K562 (cell line): ENCODE results near the gene ABCC12. TPM values are rescaled to one million over a fixed set of nuclear protein-coding genes. Genes with fewer than 3 reads are reported as not detected.

Experiments
- ATAC-seq: fragments of 200-7000 bp; cut with Tn5 transposase; 3 replicates; pipeline ENCODE4 v1.9.1; 2020; ENCODE audit warnings: moderate library complexity
- BruUV-seq: library from RNA; stranded (reverse); fragments of 400-500 nt; replicated peaks from 2 replicates; lab custom pipeline; 2021; lab: Mats Ljungman, UMichigan
- CTCF ChIA-PET: fragments of 300-600 bp; formaldehyde crosslinking; extraction: SDS; loops from one replicate; lab custom pipeline; 2021; ENCODE audit warnings: low intra/inter-chr PET ratio; lab: Yijun Ruan, JAX
- POLR2A ChIA-PET: fragments of 300-600, 350-650 bp; sonication (Branson Sonifier 250); formaldehyde crosslinking; extraction: SDS; loops from one replicate; lab custom pipeline; 2021; ENCODE audit warnings: antibody characterized with exemption, inconsistent platforms; lab: Yijun Ruan, JAX
- DNase-seq, 4 experiments: peaks; one replicate each; pipeline versions ENCODE4 v3.0.0 to v3.0.0-alpha.2; 2011 to 2018; ENCODE audit warnings: low spot score in 3 of 4, mixed read lengths in 3 of 4; ENCODE audit errors: extremely low read depth in 1 of 4
- FAIRE-seq: peaks from 2 replicates; lab custom pipeline; 2011; peaks lifted over from hg19 to GRCh38; lab: Jason Lieb, UNC
- H2AFZ ChIP-seq: 2 replicates; pipeline ENCODE4 v1.6.0; 2011; ENCODE audit warnings: low read depth, low read length, control low read depth, inconsistent platforms
- H3K27ac ChIP-seq: fragments of 200-600 bp; 3 replicates; pipeline ENCODE4 v1.8.0; 2011; ENCODE audit warnings: low read depth, mild to moderate bottlenecking, control low read depth, inconsistent platforms, low read length, moderate library complexity, mixed read lengths; ENCODE audit errors: extremely low read depth
- H3K27me3 ChIP-seq, 2 experiments: fragments of 300-600 bp in 1 of 2; 2 replicates in 1 of 2; 3 replicates in 1 of 2; pipeline versions ENCODE4 v1.6.0 to v1.8.0; 2011; ENCODE audit warnings: inconsistent platforms in 2 of 2, low read length in 2 of 2, mild to moderate bottlenecking in 1 of 2, mixed read lengths in 1 of 2, moderate library complexity in 1 of 2; ENCODE audit not compliant: control insufficient read depth in 2 of 2, insufficient read depth in 2 of 2
- H3K36me3 ChIP-seq: fragments of 300-600 bp; 3 replicates; pipeline ENCODE4 v1.8.0; 2011; ENCODE audit warnings: mild to moderate bottlenecking, low read length, inconsistent platforms; ENCODE audit not compliant: control insufficient read depth, insufficient read depth
- H3K4me1 ChIP-seq, 2 experiments: fragments of 200-600 bp in 1 of 2; replicated peaks in 1 of 2; 2 replicates in 1 of 2; 3 replicates in 1 of 2; pipeline versions ENCODE4 v1.5.1 to v1.8.0; 2011; ENCODE audit warnings: inconsistent platforms in 2 of 2, low read length in 2 of 2, mild to moderate bottlenecking in 1 of 2, mixed read lengths in 1 of 2, moderate library complexity in 1 of 2; ENCODE audit not compliant: control insufficient read depth in 2 of 2, insufficient read depth in 2 of 2
- H3K4me2 ChIP-seq: 2 replicates; pipeline ENCODE4 v1.6.1; 2011; ENCODE audit warnings: low read length, control low read depth, inconsistent platforms, mixed read lengths; ENCODE audit not compliant: insufficient read depth
- H3K4me3 ChIP-seq: fragments of 200-600 bp; sonication (generic), shearing (Covaris generic); 2 replicates; pipeline ENCODE4 v1.5.1; 2016; ENCODE audit warnings: control low read depth, inconsistent platforms
- H3K79me2 ChIP-seq: fragments of 200-600 bp; 3 replicates; pipeline ENCODE4 v1.8.0; 2011; ENCODE audit warnings: low read length, inconsistent platforms; ENCODE audit not compliant: control insufficient read depth, insufficient read depth
- H3K9ac ChIP-seq, 2 experiments: 2 replicates each; pipeline versions ENCODE4 v1.6.0 to v1.6.1; 2011; ENCODE audit warnings: low read depth in 2 of 2, low read length in 2 of 2, control low read depth in 1 of 2, inconsistent platforms in 1 of 2, mild to moderate bottlenecking in 1 of 2, mixed read lengths in 1 of 2; ENCODE audit not compliant: insufficient read depth in 1 of 2
- H3K9me1 ChIP-seq: one replicate; pipeline ENCODE4 v1.6.0; 2011; ENCODE audit warnings: inconsistent platforms, mild to moderate bottlenecking, low read length, moderate library complexity; ENCODE audit not compliant: control insufficient read depth, insufficient read depth
- H3K9me3 ChIP-seq: replicated peaks from 2 replicates; pipeline ENCODE4 v1.5.1; 2011; ENCODE audit warnings: low read depth, low read length, inconsistent platforms; ENCODE audit not compliant: control insufficient read depth, insufficient read depth
- H4K20me1 ChIP-seq: replicated peaks from 2 replicates; pipeline ENCODE4 v1.6.1; 2011; ENCODE audit warnings: low read length, inconsistent platforms, mixed read lengths; ENCODE audit not compliant: control insufficient read depth, insufficient read depth
- DACH1 ChIP-seq: fragments of 450-650 bp; IDR thresholded peaks from 2 replicates; pipeline ENCODE4 v1.6.1; 2018; ENCODE audit not compliant: partially characterized antibody
- DDX20 ChIP-seq: fragments of 450-650 bp; IDR thresholded peaks from 2 replicates; pipeline ENCODE4 v1.6.1; 2016; ENCODE audit warnings: missing genetic modification characterization, low read depth, mild to moderate bottlenecking, missing compliant biosample characterization, moderate library complexity
- DLX4 ChIP-seq: fragments of 250-450 bp; sonication (Bioruptor Pico); IDR thresholded peaks from 2 replicates; pipeline ENCODE4 v1.6.1; 2021; ENCODE audit warnings: mild to moderate bottlenecking
- NUFIP1 ChIP-seq: fragments of 450-650 bp; IDR thresholded peaks from 2 replicates; pipeline ENCODE4 v1.6.1; 2018; ENCODE audit not compliant: partially characterized antibody
- PBX2 ChIP-seq, 2 experiments: IDR thresholded peaks in 1 of 2; conservative IDR thresholded peaks in 1 of 2; 2 replicates each; pipeline ENCODE4 v1.6.1; 2016; ENCODE audit warnings: low read depth in 2 of 2, mild to moderate bottlenecking in 1 of 2, missing compliant biosample characterization in 1 of 2, missing genetic modification characterization in 1 of 2, moderate library complexity in 1 of 2
- PCBP1 ChIP-seq: fragments of 200-400 bp; formaldehyde crosslinking; IDR thresholded peaks from 2 replicates; pipeline ENCODE4 v1.6.1; 2018; ENCODE audit warnings: mild to moderate bottlenecking, low read depth, low read length; ENCODE audit not compliant: poor library complexity, severe bottlenecking
- POLR2A ChIP-seq: fragments of 450-650 bp; conservative IDR thresholded peaks from 2 replicates; pipeline ENCODE4 v1.6.1; 2016
- POU5F1 ChIP-seq: fragments of 150-350 bp; IDR thresholded peaks from 2 replicates; pipeline ENCODE4 v1.6.1; 2014; ENCODE audit warnings: borderline replicate concordance, low read length, low read depth, mild to moderate bottlenecking; ENCODE audit not compliant: partially characterized antibody
- SAFB2 ChIP-seq: fragments of 200-400 bp; formaldehyde crosslinking; IDR thresholded peaks from 2 replicates; pipeline ENCODE4 v1.6.1; 2018; ENCODE audit warnings: borderline replicate concordance, low read length, low read depth, moderate library complexity; ENCODE audit not compliant: severe bottlenecking
- SPI1 ChIP-seq: IDR thresholded peaks from 2 replicates; pipeline ENCODE4 v1.6.1; 2011; ENCODE audit warnings: low read depth, low read length, control low read depth, borderline replicate concordance
- ZBTB12 ChIP-seq: fragments of 250-450 bp; sonication (Bioruptor Pico); IDR thresholded peaks from 2 replicates; pipeline ENCODE4 v1.4.0; 2020
- ZKSCAN1 ChIP-seq: fragments of 150-350 bp; IDR thresholded peaks from 2 replicates; pipeline ENCODE4 v1.6.1; 2016; ENCODE audit warnings: low read depth, low read length
- ZNF165 ChIP-seq: fragments of 250-450 bp; sonication (Bioruptor Pico); IDR thresholded peaks from 2 replicates; pipeline ENCODE4 v1.4.0; 2020; ENCODE audit warnings: borderline replicate concordance
- ZNF507 ChIP-seq: conservative IDR thresholded peaks from 2 replicates; pipeline ENCODE4 v1.6.1; 2017; ENCODE audit warnings: missing genetic modification characterization, missing compliant biosample characterization
- ZNF561 ChIP-seq: fragments of 450-650 bp; formaldehyde crosslinking; conservative IDR thresholded peaks from 2 replicates; pipeline ENCODE4 v1.4.0; 2020; ENCODE audit warnings: mild to moderate bottlenecking, moderate library complexity
- ZNF583 ChIP-seq: fragments of 250-450 bp; sonication (Bioruptor Pico); IDR thresholded peaks from 2 replicates; pipeline ENCODE4 v1.4.0; 2020
- ZNF75A ChIP-seq: fragments of 450-650 bp; formaldehyde crosslinking; IDR thresholded peaks from 2 replicates; pipeline ENCODE4 v1.4.0; 2020; ENCODE audit warnings: mild to moderate bottlenecking
- WGBS: fragments of 100-300 bp; shearing (Covaris generic); methylation state at CpG from one replicate; pipeline ENCODE4 v1.1.6; 2016; ENCODE audit warnings: low coverage, mixed read lengths; ENCODE audit not compliant: insufficient coverage; ENCODE audit errors: missing lambda C conversion rate; 5-methylcytosine and 5-hydroxymethylcytosine counted together
- in situ Hi-C: fragments of 300-500 bp; cut with MboI; formaldehyde crosslinking; loops from 4 replicates; pipeline ENCODE4 v1.15.0; 2018; ENCODE audit warnings: inconsistent platforms, mixed read lengths
- intact Hi-C: fragments of 100-400 bp; cut with micrococcal nuclease; formaldehyde crosslinking; loops from 2 replicates; pipeline ENCODE4 v1.14.2; 2022
- polyA plus RNA-seq, 8 experiments: library from polyadenylated mRNA; depleted of rRNA in 4 of 8; stranded (reverse) in 5 of 8; unstranded in 3 of 8; fragments of >200 nt; fragmentation: Nextera tagmentation in 2 of 8; fragmentation: Illumina TruSeq in 1 of 8; extraction: Ambion mirVana in 2 of 8; extraction: Trizol in 1 of 8; gene quantifications; 2 replicates each; pipeline versions ENCODE4 v1.2.1 to v1.2.3, GENCODE V29; 2011 to 2014; ENCODE audit warnings: inconsistent platforms in 1 of 8, missing spikeins in 1 of 8
- total RNA-seq, 7 experiments: library from RNA; depleted of rRNA in 6 of 7; stranded (reverse); fragments of >200 nt in 6 of 7; fragmentation: Illumina TruSeq in 2 of 7; extraction: Trizol in 2 of 7; gene quantifications; 2 replicates each; pipeline versions ENCODE4 v1.2.1 to v1.2.3, GENCODE V29; 2011 to 2021; ENCODE audit warnings: low replicate concordance in 1 of 7
- TF ChIP-seq, protein P1 (sequence below), 2 experiments: fragments of 450-650 bp; conservative IDR thresholded peaks; 2 replicates each; pipeline ENCODE4 v1.6.1; 2017; ENCODE audit warnings: mild to moderate bottlenecking in 2 of 2, moderate library complexity in 2 of 2

The ABCC12 gene
- total and polyA plus RNA-seq, 9 of the 15 experiments (the other 6 are each of a cell fraction or from before 2014, with no cell fraction given), result not detected

GRCh38 chr16:48180868-48181480, 25.2 kb upstream of the ABCC12 start:
- no peak for ATAC-seq
- no peak overlapping the region for H3K4me2 ChIP-seq
- TF ChIP-seq ZKSCAN1 (no peak), PBX2 (CRISPR knock-in tag; IDR thresholded peaks at IDR 0.05; ENCODE audit: low read depth) (no peak), PBX2 (tag; conservative IDR thresholded peaks at IDR 0.05; ENCODE audit: low read depth) (no peak), ZNF75A (CRISPR knock-in tag) (no peak), DDX20 (tag) (no peak), PCBP1 (no peak), POLR2A (no peak), ZNF165 (CRISPR knock-in tag) (no peak), DACH1 (no peak), ZNF507 (tag) (no peak), ZNF583 (CRISPR knock-in tag) (no peak), ZBTB12 (CRISPR knock-in tag) (no peak), NUFIP1 (no peak), SPI1 (no peak), POU5F1 (no peak), DLX4 (no peak), ZNF561 (CRISPR knock-in tag) (no peak), SAFB2 (no peak)
- TF ChIP-seq, protein P1, sequence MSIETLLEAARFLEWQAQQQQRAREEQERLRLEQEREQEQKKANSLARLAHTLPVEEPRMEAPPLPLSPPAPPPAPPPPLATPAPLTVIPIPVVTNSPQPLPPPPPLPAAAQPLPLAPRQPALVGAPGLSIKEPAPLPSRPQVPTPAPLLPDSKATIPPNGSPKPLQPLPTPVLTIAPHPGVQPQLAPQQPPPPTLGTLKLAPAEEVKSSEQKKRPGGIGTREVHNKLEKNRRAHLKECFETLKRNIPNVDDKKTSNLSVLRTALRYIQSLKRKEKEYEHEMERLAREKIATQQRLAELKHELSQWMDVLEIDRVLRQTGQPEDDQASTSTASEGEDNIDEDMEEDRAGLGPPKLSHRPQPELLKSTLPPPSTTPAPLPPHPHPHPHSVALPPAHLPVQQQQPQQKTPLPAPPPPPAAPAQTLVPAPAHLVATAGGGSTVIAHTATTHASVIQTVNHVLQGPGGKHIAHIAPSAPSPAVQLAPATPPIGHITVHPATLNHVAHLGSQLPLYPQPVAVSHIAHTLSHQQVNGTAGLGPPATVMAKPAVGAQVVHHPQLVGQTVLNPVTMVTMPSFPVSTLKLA (conservative IDR thresholded peaks at IDR 0.05), result no peak

More at GRCh38 chr16:48180868-48181480, 25.2 kb upstream of the ABCC12 start:
- H3K27me3 ChIP-seq, result peaks cover 2 to 42% of the 10 kb centered on the region in 2 experiments; a peak in 4 of 5 replicates
- H2AFZ ChIP-seq, result no peak overlapping the region
- no peaks in the 10 kb centered on the region; the same call in 1 of the 2 replicates for H4K20me1 ChIP-seq
- H3K4me3 ChIP-seq, result no peak overlapping the region
- no peaks in the 10 kb centered on the region for H3K9me1 ChIP-seq
- in situ Hi-C loops (no loop called here), intact Hi-C loops (no loop called here)
- no peaks in the 10 kb centered on the region for H3K4me1 ChIP-seq
- BruUV-seq, result no TSS peak
- DNase-seq (no peak), FAIRE-seq (no peak)
- no peak overlapping the region for H3K9ac ChIP-seq
- POLR2A ChIA-PET, result no interaction called here
- no peaks in the 10 kb centered on the region for H3K36me3 ChIP-seq
- no peak overlapping the region for H3K27ac ChIP-seq
- H3K79me2 ChIP-seq, result no peaks in the 10 kb centered on the region
- WGBS, result 0% methylated on average over 9 of the region's 9 CpGs
- CTCF ChIA-PET, result no interaction called here
- no peaks in the 10 kb centered on the region for H3K9me3 ChIP-seq
